Stimulated activated memory B cell treated with anti-CD40 and anti-IgM and Interleukin-4, amounts not matched to agents 10 μg/mL and 1 μg/mL and 100 μg/mL, for 72 hours (primary cell): Measurements from ENCODE around the gene PAQR4.

Experiments used
- ATAC-seq: fragments of 150-1000 bp; cut with Tn5 transposase; 2 replicates; pipeline ENCODE4 v1.10.0; 2021
- H3K27ac Mint-ChIP-seq: one replicate; pipeline ENCODE4 v1.8.0; 2022; ENCODE audit warnings: mild to moderate bottlenecking, mixed read lengths
- H3K27me3 Mint-ChIP-seq: one replicate; pipeline ENCODE4 v1.8.0; 2022; ENCODE audit warnings: mixed read lengths
- H3K36me3 Mint-ChIP-seq: one replicate; pipeline ENCODE4 v1.8.0; 2022; ENCODE audit warnings: mixed read lengths
- H3K4me1 Mint-ChIP-seq: one replicate; pipeline ENCODE4 v1.8.0; 2022; ENCODE audit warnings: mixed read lengths
- H3K4me3 Mint-ChIP-seq: one replicate; pipeline ENCODE4 v1.8.0; 2022; ENCODE audit warnings: mild to moderate bottlenecking, moderate library complexity, mixed read lengths
- H3K9me3 Mint-ChIP-seq: one replicate; pipeline ENCODE4 v1.8.0; 2022; ENCODE audit warnings: mixed read lengths

The PAQR4 gene

DNA sequence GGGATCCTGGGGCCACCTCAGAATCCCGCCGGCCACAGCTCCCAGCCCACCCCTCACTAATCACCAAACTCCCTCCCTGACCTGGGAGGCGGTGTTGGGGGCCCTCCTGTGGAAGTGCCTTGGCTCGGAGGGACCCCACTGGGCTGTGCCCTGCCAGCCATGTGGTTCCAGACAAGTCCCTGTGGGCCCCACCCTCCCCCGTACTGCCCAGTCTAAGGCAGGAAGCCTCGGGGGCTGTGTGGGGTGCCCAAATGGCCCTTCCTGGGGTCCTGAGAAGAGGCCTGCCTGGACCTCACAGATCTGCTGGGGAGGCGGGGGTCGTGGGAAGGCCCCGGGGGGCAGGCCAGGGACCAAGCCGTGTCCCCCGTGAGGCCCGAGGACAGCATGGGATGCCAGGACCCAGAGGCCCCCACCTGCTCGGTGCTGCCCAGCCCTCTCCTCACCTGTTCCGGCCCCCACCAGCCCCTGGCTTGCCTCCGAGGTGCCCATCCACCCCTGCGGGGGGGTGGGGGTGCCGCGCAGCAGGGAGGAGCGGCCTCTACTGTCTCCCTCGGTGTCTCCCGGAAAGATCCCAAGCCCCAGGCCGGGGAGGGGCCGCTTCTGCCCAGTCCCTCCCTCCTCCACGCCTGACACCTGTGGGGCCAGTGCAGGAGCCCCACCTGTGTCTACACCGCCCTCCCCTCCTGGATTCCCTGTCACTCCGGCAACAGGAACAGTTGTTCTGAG, 14.3 kb upstream of the PAQR4 start:
- H3K27me3 Mint-ChIP-seq, result peaks cover 76% of the 10 kb centered on the region
- no peak overlapping the region for H3K4me3 Mint-ChIP-seq
- peaks cover 10% of the 10 kb centered on the region for H3K4me1 Mint-ChIP-seq
- H3K27ac Mint-ChIP-seq, result no peak overlapping the region
- ATAC-seq, result peak; percentile 14
- H3K9me3 Mint-ChIP-seq, result no peaks in the 10 kb centered on the region
- H3K36me3 Mint-ChIP-seq, result peaks cover 1% of the 10 kb centered on the region

DNA sequence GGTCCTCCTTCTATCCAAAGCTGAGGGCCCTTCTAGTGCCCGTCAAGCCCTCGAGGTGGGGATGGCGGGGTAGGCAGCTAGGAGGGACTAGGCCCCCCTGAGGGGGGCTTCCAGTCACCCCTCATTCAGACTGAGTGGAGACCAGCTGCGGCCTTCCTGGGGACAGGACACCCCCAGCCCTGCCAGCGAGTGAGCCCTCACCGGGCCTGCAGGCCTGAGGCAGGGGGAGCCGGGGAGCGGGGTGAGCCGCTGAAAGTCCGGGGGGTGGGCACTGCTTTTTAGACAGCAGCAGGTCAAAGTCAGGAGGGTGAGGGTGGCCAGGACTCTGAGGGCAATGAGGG, 13.7 kb upstream of the PAQR4 start:
- peaks cover 82% of the 10 kb centered on the region for H3K27me3 Mint-ChIP-seq
- H3K27ac Mint-ChIP-seq, result no peak overlapping the region
- H3K4me3 Mint-ChIP-seq, result no peak overlapping the region
- no peak for ATAC-seq
- no peaks in the 10 kb centered on the region for H3K9me3 Mint-ChIP-seq
- H3K4me1 Mint-ChIP-seq, result peaks cover 10% of the 10 kb centered on the region
- H3K36me3 Mint-ChIP-seq, result no peaks in the 10 kb centered on the region

DNA sequence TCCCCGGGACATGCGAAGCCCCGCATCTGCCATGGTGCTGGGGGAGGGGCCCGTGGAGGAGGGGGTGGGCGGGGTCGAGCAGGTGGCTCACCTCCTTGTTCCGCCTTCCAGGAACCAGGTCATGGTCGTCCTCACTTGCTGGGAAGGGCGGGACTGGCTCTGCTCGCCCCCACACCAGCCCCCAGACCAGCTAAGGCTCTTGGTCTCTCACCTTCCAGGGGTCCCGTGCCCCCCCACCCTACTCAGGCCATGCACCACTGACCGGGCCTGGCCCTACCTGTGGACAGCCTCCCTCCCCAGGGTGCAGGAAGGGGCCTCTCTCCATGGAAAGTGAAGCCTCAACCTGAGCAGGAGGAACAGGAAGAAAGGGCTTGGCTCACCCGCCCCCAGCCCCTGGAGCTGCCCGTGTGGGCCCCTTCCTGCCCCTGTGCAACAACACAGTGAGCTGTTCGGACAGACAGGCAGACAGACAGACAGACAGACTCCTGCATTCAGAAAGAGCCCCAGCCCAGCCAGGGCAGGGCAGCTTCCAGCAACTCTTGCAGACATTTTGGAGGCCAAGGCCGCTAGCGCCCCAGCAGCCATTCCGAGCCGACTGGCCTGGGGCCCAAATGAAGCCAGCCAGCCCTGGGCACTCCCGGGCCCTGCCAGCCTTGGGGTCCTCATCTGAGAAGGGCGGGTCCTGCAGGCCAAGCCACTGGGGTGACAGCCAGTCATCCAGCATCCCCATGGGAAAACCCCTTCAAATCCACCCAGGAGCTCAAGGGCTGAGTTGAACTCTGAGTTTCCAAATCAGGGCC, 13.2 kb upstream of the PAQR4 start:
- ATAC-seq, result no peak
- peaks cover 10% of the 10 kb centered on the region for H3K4me1 Mint-ChIP-seq

DNA sequence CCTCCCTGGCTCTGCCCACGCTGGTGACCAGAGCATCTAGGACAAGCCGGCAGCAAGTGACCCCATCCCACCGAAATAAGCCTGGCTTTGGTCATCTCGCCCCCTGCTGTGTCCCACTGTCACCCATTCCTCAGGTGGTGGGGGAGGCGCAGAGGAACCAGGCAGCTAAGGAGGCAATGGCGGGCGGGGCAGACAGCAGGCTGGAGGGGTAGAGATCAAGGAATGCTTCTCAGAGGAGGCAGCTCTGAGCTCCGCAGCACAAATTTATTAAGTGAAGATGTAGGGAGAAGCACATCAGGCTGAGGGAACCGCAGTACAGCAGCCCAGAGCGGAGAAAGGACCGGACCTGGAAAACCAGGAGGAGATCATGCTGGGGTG, 12.6 kb upstream of the PAQR4 start:
- no peak overlapping the region for H3K4me3 Mint-ChIP-seq
- H3K9me3 Mint-ChIP-seq, result no peaks in the 10 kb centered on the region
- H3K36me3 Mint-ChIP-seq, result no peaks in the 10 kb centered on the region
- no peak for ATAC-seq
- H3K27ac Mint-ChIP-seq, result no peak overlapping the region
- H3K27me3 Mint-ChIP-seq, result peaks cover 88% of the 10 kb centered on the region
- peaks cover 12% of the 10 kb centered on the region for H3K4me1 Mint-ChIP-seq

More for the DNA sequence above, 13.2 kb upstream of the PAQR4 start:
- H3K36me3 Mint-ChIP-seq, result no peaks in the 10 kb centered on the region
- no peak overlapping the region for H3K27ac Mint-ChIP-seq
- no peak overlapping the region for H3K4me3 Mint-ChIP-seq
- peaks cover 88% of the 10 kb centered on the region for H3K27me3 Mint-ChIP-seq
- H3K9me3 Mint-ChIP-seq, result no peaks in the 10 kb centered on the region

DNA sequence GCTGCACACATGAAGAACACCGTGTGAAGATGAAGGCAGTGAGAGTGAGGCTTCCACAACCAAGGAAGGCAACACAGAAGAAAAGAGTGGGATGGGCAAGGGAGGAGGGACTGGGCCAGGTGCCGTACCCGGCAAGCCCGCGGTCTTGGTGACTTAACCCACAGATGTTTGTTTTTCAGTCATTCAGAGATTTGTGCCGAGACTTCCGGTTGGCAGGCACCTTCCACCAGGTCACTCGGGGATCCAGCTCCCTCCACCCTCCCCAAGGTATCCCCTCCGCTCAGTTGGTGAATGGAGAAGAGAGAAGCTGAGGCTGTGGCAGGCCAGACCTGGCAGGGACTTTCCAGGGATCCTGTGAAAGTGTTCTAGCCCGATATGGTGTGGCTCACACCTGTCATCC, 9.9 kb upstream of the PAQR4 start:
- H3K27ac Mint-ChIP-seq, result no peak overlapping the region
- peaks cover 94% of the 10 kb centered on the region for H3K27me3 Mint-ChIP-seq
- H3K4me3 Mint-ChIP-seq, result no peak overlapping the region
- no peak for ATAC-seq
- no peaks in the 10 kb centered on the region for H3K9me3 Mint-ChIP-seq
- H3K36me3 Mint-ChIP-seq, result no peaks in the 10 kb centered on the region
- H3K4me1 Mint-ChIP-seq, result peaks cover 29% of the 10 kb centered on the region

DNA sequence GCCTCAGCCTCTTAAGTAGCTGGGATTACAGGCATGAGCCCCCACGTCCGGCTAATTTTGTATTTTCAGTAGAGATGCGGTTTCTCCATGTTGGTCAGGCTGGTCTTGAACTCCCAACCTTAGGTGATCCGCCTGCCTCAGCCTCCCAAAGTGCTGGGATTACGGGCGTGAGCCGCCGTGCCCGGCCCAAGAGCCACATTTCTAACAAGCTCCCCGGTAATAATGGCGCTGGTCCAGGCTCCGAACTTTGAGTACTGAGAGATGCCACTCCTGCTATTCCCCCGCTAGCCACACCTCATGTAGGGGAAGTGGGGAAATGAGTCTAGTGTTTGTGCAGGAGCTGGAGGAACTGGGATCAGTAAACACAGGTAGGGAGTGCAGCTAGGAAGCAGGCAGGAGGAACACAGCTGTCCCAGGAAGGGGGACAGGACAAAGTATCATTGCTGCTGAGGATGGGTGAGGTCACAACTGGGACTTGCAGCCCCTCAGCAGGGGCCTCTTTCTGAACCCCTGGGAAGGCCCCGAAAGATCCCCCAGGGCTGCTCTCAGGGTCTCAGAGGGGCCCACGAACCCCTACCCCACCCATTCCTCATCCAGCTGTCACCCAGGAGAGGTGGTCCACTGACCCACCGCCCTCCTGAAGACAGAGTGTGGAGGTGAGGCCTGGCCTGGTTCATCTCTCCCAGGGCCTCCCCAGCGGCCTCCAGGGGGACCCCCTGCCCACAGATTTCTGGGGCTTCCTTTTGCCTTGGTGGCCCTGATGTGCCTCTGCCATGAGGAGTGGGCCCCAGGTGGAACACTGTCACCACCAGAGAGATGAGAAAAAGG, 8.8 kb upstream of the PAQR4 start:
- no peak for ATAC-seq
- Mint-ChIP-seq H3K36me3 (no peaks in the 10 kb centered on the region), H3K27me3 (peaks cover 89% of the 10 kb centered on the region), H3K27ac (no peak overlapping the region), H3K9me3 (no peaks in the 10 kb centered on the region), H3K4me1 (peaks cover 36% of the 10 kb centered on the region), H3K4me3 (no peak overlapping the region)

DNA sequence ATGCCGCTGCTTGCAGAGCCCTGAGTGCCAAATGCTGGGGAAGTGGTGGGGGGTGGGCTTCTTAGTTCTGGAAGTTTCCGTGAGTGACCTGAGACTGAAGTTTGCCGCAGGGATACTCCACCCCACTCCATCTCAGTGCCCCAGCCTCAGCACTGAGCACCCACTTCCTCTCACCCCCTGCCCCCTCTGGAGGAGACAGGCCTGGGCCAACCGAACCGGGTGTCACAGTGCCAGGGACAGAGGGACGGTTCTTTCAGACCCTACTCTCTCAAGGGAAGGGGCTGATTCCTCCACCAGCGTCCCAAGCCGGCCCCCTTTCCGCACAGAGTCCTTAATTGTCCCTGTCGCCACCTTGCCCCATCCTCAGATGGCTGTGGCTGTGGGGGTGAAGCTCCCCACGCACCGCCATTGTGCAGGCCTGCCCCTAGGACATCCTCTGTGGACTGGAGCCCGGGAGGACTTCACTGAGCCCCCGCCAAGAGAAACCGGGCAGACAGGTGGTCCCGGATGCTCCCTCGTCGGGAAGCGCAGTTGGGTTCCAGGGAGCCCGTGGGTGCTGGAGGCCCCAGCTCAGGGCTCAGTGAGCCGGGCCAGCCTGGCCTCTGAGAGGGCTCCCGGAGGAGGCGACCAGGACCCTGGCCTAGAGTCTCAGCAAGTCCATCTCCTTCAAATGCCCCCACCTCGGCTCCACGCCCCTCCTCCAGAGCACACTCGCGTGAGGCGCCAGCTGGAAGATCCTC, 6.6 kb upstream of the PAQR4 start:
- Mint-ChIP-seq H3K27ac (no peak overlapping the region), H3K9me3 (no peaks in the 10 kb centered on the region), H3K4me3 (no peak overlapping the region), H3K4me1 (peaks cover 38% of the 10 kb centered on the region), H3K36me3 (no peaks in the 10 kb centered on the region), H3K27me3 (peaks cover 68% of the 10 kb centered on the region)
- ATAC-seq, result no peak

DNA sequence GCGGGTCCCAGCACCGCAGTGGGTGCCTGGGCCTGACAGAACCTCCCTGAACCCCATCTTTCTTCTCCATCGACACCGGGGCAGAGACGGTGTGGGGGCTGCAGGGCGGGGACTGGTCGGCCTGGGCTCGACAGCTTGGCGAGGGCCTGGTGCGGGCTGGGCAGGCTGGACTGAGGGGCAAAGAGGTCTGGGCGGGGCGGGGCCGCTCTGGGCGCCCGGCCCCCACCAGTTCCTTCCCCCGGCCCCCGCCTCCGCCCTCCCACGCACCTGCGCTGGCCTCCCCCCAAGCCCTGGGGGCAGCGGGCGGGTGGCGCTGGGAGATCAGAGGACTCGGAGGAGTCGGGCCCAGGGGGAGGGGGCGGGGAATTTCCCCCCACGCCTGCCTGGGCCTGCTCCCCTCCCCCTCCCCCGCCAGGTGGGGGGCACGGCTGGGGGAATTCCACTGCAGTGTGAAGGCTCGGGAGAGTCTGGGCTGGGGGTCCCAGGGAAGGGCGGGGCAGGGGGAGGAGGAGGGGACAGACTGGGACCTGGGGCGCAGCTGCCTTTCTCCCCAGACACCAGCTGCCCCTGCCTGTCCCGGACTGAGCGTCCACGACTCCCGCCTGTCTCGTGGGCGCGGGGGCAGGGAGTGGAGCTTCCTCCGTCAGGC, 6.0 kb upstream of the PAQR4 start:
- H3K4me3 Mint-ChIP-seq, result peak overlapping the region; percentile 79
- H3K4me1 Mint-ChIP-seq, result peaks cover 44% of the 10 kb centered on the region
- H3K27ac Mint-ChIP-seq, result no peak overlapping the region
- no peak for ATAC-seq
- H3K27me3 Mint-ChIP-seq, result peaks cover 73% of the 10 kb centered on the region
- no peaks in the 10 kb centered on the region for H3K36me3 Mint-ChIP-seq
- H3K9me3 Mint-ChIP-seq, result no peaks in the 10 kb centered on the region

DNA sequence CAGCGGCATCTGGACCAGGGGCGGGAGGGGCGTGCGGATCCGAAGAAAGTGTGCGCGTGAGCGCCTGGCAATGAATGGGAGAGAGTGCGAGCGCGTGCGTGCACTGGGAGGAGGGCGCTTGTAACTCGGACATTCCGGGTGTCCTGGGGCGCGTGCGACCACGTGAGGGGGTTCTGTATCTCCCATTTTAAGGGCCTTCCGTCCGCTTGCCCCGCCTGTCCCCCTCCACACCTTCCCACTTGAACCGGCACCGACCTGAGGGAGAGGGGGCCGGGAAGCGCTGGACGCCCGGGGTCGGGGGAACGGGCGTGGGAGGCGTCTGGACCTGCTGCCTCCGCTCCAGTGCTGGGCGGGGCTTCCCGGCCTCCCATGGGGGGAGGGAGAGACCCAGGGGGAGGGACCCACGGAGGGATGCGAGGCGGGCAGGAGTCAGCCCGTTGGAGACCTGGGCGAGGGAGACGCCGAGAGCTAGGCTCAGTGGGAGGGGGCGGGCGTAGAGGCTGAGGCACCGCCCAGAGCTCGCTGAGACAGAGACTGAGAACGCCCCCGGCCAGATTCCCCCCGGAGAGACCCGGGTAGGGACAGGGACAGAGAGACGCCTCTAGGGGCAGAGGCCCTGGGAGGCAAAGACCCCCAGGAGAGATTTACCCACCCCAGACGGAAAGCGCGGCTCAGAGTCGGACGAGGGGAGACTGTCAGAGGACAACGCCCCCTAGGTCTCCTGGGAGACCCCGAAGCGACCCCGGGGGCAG, 5.2 kb upstream of the PAQR4 start, which contains the start of gene KREMEN2:
Gene KREMEN2 (plus strand): TSS at position 553 of the 752 bp plus-strand sequence. CDS start 246 bp downstream, outside the sequence.
- Mint-ChIP-seq H3K27me3 (peaks cover 72% of the 10 kb centered on the region), H3K4me1 (peaks cover 51% of the 10 kb centered on the region), H3K27ac (no peak within 1 kb of the TSS), H3K4me3 (peak within 1 kb of the TSS; percentile 79), H3K36me3 (no peaks in the 10 kb centered on the region), H3K9me3 (no peaks in the 10 kb centered on the region)
- no peak for ATAC-seq

DNA sequence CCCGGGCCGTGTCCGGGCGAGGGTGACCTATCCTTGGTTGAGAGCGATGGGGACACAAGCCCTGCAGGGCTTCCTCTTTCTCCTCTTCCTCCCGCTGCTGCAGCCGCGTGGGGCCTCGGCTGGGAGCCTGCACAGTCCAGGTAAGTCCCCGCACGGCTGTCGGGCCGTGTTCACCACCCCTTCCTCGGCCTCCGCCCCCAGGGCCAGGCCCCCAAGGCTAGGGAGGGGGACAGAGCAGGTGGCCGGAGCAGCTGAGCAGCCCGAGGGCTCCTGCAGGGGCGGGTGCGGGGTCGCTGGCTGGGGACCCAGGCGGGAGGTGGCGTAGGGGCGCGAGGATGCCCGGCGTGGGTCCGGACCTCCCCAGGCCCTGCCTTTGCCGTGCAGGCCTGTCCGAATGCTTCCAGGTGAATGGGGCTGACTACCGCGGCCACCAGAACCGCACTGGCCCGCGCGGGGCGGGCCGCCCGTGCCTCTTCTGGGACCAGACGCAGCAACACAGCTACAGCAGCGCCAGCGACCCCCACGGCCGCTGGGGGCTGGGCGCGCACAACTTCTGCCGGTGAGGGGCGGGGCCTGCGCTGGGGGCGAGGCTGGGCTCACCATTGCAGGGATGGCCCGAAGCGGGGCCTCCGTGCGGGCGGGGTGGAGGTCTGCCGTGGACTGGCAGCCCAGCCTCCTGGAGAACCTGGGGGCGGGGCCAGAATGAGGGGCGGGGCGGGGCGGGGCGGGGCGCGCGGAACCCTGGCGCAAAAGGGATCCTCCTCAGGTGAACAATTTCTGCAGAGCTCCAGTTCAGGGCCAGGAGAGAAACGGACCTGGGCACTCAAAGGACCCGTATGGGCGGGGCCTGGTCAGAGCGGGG, 4.4 kb upstream of the PAQR4 start:
- Mint-ChIP-seq H3K27me3 (peaks cover 64% of the 10 kb centered on the region), H3K27ac (no peak overlapping the region), H3K4me3 (peak overlapping the region; percentile 79), H3K36me3 (no peaks in the 10 kb centered on the region), H3K4me1 (peaks cover 51% of the 10 kb centered on the region), H3K9me3 (no peaks in the 10 kb centered on the region)
- peak; percentile 18 for ATAC-seq

DNA sequence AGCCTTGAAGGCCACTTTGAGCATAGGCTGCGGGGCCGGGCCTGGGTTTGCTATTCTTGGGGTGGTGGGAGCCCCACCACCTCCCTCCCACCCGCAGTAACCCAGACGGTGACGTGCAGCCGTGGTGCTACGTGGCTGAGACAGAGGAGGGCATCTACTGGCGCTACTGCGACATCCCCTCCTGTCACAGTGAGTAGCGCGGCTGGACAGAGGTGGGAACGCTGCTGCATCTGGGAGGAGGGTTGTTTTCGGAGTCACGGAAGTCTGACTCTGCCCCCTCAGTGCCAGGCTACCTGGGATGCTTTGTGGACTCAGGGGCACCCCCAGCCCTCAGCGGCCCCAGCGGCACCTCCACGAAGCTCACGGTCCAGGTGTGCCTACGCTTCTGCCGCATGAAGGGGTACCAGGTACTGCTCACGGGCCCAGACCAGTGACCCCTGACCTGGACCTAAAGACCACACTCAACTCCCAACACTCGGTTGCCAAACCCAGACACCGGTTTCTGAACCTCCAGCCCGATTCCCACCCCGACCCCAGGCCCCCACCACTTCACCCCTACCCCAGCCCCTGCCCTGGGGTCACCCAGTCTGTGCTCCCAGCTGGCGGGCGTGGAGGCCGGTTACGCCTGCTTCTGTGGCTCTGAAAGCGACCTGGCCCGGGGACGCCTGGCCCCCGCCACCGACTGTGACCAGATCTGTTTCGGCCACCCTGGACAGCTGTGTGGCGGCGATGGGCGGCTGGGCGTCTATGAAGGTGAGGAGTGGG, 2.9 kb upstream of the PAQR4 start:
- H3K4me3 Mint-ChIP-seq, result no peak overlapping the region
- peaks cover 57% of the 10 kb centered on the region for H3K27me3 Mint-ChIP-seq
- H3K27ac Mint-ChIP-seq, result no peak overlapping the region
- no peaks in the 10 kb centered on the region for H3K9me3 Mint-ChIP-seq
- H3K4me1 Mint-ChIP-seq, result peaks cover 62% of the 10 kb centered on the region
- ATAC-seq, result no peak
- H3K36me3 Mint-ChIP-seq, result no peaks in the 10 kb centered on the region

DNA sequence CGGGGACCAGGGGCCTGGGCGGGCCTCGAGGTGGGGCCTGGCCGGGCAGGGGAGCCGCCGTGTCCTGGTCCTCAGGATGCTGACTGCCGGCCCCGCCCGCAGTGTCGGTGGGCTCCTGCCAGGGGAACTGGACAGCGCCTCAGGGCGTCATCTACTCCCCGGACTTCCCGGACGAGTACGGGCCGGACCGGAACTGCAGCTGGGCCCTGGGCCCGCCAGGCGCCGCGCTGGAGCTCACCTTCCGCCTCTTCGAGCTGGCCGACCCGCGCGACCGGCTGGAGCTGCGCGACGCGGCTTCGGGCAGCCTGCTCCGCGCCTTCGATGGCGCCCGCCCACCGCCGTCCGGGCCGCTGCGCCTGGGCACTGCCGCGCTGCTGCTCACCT, 2.3 kb upstream of the PAQR4 start:
- H3K27ac Mint-ChIP-seq, result no peak overlapping the region
- no peaks in the 10 kb centered on the region for H3K9me3 Mint-ChIP-seq
- H3K36me3 Mint-ChIP-seq, result peaks cover under 1% of the 10 kb centered on the region
- ATAC-seq, result no peak
- no peak overlapping the region for H3K4me3 Mint-ChIP-seq
- peaks cover 57% of the 10 kb centered on the region for H3K27me3 Mint-ChIP-seq
- H3K4me1 Mint-ChIP-seq, result peaks cover 59% of the 10 kb centered on the region

DNA sequence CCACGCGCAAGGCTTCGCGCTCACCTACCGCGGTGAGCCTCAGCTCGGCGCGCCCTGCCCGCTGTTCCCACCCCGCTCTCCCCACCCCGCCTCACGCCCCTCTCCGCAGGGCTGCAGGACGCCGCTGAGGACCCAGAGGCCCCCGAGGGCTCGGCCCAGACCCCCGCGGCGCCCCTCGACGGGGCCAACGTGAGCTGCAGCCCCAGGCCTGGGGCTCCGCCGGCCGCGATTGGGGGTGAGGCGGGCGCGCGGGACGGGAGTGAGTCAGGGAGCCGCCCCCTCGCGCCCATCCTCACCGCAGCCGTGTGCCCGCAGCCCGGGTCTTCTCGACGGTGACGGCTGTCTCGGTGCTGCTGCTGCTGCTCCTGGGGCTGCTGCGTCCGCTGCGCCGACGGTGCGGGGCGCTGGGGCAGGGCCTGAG, 1.9 kb upstream of the PAQR4 start:
- no peaks in the 10 kb centered on the region for H3K9me3 Mint-ChIP-seq
- no peak overlapping the region for H3K4me3 Mint-ChIP-seq
- H3K27me3 Mint-ChIP-seq, result peaks cover 57% of the 10 kb centered on the region
- peaks cover 5% of the 10 kb centered on the region for H3K36me3 Mint-ChIP-seq
- ATAC-seq, result no peak
- H3K27ac Mint-ChIP-seq, result no peak overlapping the region
- H3K4me1 Mint-ChIP-seq, result peaks cover 59% of the 10 kb centered on the region
